Natural killer cell (primary cell): Measurements from ENCODE around the gene VWA7. TPM values are rescaled to one million over a fixed set of nuclear protein-coding genes. Genes with fewer than 3 reads are reported as not detected.
"Not testable (repeated sequence)": the region's sequence is repeated elsewhere in the genome, so short reads cannot be mapped to it uniquely, and the experiment has no call there.

Experiments
- ATAC-seq, 3 donors: fragments of 150-1000 bp in 2 of 3; fragments of 200-7000 bp in 1 of 3; cut with Tn5 transposase; 1 replicate in 1 of 3; 2 replicates in 2 of 3; pipeline ENCODE4 v1.10.0; 2021; ENCODE audit warnings: mild to moderate bottlenecking in 2 of 3, moderate library complexity in 2 of 3
- DNase-seq, 2 donors: peaks; one replicate each; pipeline versions ENCODE4 v3.0.0 to v3.0.0-alpha.2; 2013 to 2021; ENCODE audit warnings: mixed read lengths in 1 of 2
- H3K27ac ChIP-seq: one replicate; pipeline ENCODE4 v1.5.1; 2013; ENCODE audit warnings: mild to moderate bottlenecking, low read length
- H3K27me3 ChIP-seq: one replicate; pipeline ENCODE4 v1.6.1; 2013; ENCODE audit warnings: low read length; ENCODE audit not compliant: control insufficient read depth, insufficient read depth
- H3K36me3 ChIP-seq: one replicate; pipeline ENCODE4 v1.6.1; 2013; ENCODE audit warnings: low read length; ENCODE audit not compliant: control insufficient read depth, insufficient read depth
- H3K4me1 ChIP-seq: one replicate; pipeline ENCODE4 v1.6.1; 2013; ENCODE audit warnings: low read length; ENCODE audit not compliant: control insufficient read depth, insufficient read depth
- H3K4me3 ChIP-seq: one replicate; pipeline ENCODE4 v1.5.1; 2013; ENCODE audit warnings: low read length
- H3K9me3 ChIP-seq: one replicate; pipeline ENCODE4 v1.6.1; 2013; ENCODE audit warnings: low read length; ENCODE audit not compliant: control insufficient read depth, insufficient read depth
- H3K27ac Mint-ChIP-seq, 2 donors: one replicate each; pipeline ENCODE4 v1.8.0; 2022; ENCODE audit warnings: mild to moderate bottlenecking in 2 of 2, mixed read lengths in 2 of 2, moderate library complexity in 1 of 2
- H3K27me3 Mint-ChIP-seq, 2 donors: one replicate each; pipeline ENCODE4 v1.8.0; 2022; ENCODE audit warnings: low read depth in 2 of 2, mixed read lengths in 2 of 2
- H3K36me3 Mint-ChIP-seq: one replicate; pipeline ENCODE4 v1.8.0; 2022; ENCODE audit warnings: mixed read lengths
- H3K4me1 Mint-ChIP-seq, 2 donors: one replicate each; pipeline ENCODE4 v1.8.0; 2022; ENCODE audit warnings: mixed read lengths in 2 of 2
- H3K4me3 Mint-ChIP-seq: one replicate; pipeline ENCODE4 v1.8.0; 2022; ENCODE audit warnings: mild to moderate bottlenecking, moderate library complexity, mixed read lengths
- H3K9me3 Mint-ChIP-seq, 2 donors: one replicate each; pipeline ENCODE4 v1.8.0; 2022; ENCODE audit warnings: mixed read lengths in 2 of 2
- WGBS: methylation state at CpG from one replicate; pipeline ENCODE4 v1.1.7; 2013; ENCODE audit warnings: missing lambda C conversion rate; ENCODE audit not compliant: insufficient coverage; 5-methylcytosine and 5-hydroxymethylcytosine counted together
- intact Hi-C: fragments of 100-400 bp; cut with micrococcal nuclease; formaldehyde crosslinking; loops from one replicate; pipeline ENCODE4 v1.14.2; 2022
- total RNA-seq, 4 donors: library from RNA; stranded (reverse); fragments of 120-200 nt in 1 of 4; gene quantifications; one replicate each; pipeline versions ENCODE4 v1.2.3 to v1.2.4, GENCODE V29; 2013 to 2022
- TF ChIP-seq, protein P1 (sequence below): fragments of 200-600 bp; IDR thresholded peaks from one replicate; pipeline ENCODE4 v1.8.0; 2022; ENCODE audit warnings: antibody characterized with exemption

VWA7 gene
- total RNA-seq, 3 donors from 2014 or later (not counting 1 experiment from before 2014, with no cell fraction given), result 2.4 to 4.7 (median 3.2) TPM

DNA sequence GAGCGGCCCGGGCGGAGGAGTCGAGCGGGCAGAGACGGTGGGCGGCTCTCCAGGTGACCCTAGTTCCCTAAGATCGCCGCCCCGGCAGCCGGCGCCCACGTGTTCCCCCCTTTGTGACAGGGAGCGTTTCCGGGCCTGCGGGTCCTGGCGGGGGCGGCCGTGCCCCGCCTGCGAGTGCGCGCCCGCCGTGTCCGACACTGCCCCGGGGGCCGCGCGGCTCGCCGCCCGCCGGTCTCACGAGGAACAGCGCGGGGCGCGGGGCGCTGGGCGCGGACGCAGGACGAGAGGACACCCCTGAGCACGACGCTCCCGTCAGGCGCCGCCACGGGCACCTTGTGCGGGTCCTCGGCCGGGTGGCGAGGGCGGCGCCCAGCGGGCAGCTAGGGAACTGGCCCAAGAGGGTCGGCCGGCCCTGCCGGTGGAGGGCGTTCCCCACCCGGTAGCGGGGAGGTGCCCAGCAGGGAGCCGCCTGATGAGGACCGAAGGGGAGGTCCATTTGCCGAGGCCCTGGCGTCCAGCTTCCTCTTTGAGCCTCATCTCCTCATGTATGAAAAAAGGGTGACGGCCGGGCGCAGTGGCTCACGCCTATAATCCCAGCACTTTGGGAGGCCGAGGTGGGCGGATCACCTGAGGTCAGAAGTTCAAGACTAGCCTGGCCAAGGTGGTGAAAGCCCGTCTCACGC lies 18.6 kb upstream of the VWA7 start, which contains the start of gene VARS1:
TSS of gene VARS1 (minus strand) at position 137 of the 683 bp plus-strand sequence. CDS start 535 bp downstream, outside the sequence.
- intact Hi-C loops, result loop anchor here (1.0 to 5.0 kb wide), 2 partner anchors 11 to 37 kb away; partner anchors contain the start of gene LSM2
- DNase-seq (peak; percentile 90 to 92), ATAC-seq (peak; percentile 94 to 98 (median 94))
- H3K4me1 ChIP-seq, result peaks cover 34% of the 10 kb centered on the region
- H3K36me3 ChIP-seq, result peaks cover 8% of the 10 kb centered on the region
- under 1% methylated on average over 75 of the region's 75 CpGs for WGBS
- Mint-ChIP-seq H3K27ac (peak within 1 kb of the TSS; percentile 96), H3K4me3 (peak within 1 kb of the TSS; percentile 91), H3K36me3 (peaks cover 2% of the 10 kb centered on the region), H3K4me1 (peaks cover 26 to 36% of the 10 kb centered on the region in 2 donors), H3K27me3 (no peaks in the 10 kb centered on the region), H3K9me3 (no peaks in the 10 kb centered on the region)
- peak within 1 kb of the TSS; percentile 77 for H3K27ac ChIP-seq
- TF ChIP-seq, protein P1, sequence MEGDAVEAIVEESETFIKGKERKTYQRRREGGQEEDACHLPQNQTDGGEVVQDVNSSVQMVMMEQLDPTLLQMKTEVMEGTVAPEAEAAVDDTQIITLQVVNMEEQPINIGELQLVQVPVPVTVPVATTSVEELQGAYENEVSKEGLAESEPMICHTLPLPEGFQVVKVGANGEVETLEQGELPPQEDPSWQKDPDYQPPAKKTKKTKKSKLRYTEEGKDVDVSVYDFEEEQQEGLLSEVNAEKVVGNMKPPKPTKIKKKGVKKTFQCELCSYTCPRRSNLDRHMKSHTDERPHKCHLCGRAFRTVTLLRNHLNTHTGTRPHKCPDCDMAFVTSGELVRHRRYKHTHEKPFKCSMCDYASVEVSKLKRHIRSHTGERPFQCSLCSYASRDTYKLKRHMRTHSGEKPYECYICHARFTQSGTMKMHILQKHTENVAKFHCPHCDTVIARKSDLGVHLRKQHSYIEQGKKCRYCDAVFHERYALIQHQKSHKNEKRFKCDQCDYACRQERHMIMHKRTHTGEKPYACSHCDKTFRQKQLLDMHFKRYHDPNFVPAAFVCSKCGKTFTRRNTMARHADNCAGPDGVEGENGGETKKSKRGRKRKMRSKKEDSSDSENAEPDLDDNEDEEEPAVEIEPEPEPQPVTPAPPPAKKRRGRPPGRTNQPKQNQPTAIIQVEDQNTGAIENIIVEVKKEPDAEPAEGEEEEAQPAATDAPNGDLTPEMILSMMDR, result peak; percentile 74
- H3K27me3 ChIP-seq, result no peaks in the 10 kb centered on the region
- no peaks in the 10 kb centered on the region for H3K9me3 ChIP-seq
- H3K4me3 ChIP-seq, result peak within 1 kb of the TSS; percentile 67

DNA sequence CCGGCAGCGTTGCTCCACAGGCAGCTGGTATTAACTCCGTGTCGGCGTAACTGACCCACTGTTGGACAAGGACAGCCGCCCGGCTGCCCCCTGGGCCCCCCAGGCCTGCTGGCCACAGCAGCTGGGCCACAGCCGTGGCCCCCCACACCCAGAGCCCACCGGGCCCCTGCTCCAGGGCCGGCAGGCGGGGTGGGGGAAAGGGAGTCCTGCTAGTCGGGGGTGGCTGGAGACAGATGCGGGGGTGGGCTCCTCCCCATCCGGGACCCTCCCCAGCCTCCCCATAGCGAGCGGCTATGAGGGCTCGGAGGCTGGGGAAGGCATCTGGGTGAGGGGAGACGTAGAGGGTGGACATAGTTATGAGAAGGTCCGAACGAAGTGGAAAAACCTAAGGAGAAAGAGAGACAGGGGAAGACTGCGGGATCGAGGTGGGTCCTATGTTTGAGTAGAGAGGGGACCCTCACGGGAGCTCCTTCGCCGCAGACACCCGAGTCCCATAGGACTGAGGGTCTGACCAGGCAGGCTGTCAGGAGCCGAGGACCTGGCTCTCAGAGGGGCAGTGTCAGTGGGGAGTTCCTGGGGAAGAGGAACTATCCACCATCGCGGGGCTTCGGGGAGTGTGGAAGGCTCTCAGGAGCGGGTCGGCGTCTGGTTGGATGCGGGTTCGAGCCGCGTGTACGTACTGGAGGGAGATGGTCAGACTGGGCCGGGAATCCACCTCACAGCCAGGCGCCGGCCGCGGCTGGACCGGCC lies 17.9 kb upstream of the VWA7 start:
- H3K36me3 ChIP-seq, result peaks cover 8% of the 10 kb centered on the region
- H3K27me3 ChIP-seq, result no peaks in the 10 kb centered on the region
- H3K9me3 ChIP-seq, result no peaks in the 10 kb centered on the region
- H3K27ac ChIP-seq, result peak overlapping the region; percentile 77
- DNase-seq, result no peak
- peak overlapping the region; percentile 67 for H3K4me3 ChIP-seq
- peak in 2 of 3 donors; percentile 0 for ATAC-seq
- peaks cover 34% of the 10 kb centered on the region for H3K4me1 ChIP-seq
- WGBS, result 1% methylated on average over 39 of the region's 44 CpGs
- Mint-ChIP-seq H3K4me3 (peak overlapping the region; percentile 91), H3K27me3 (no peaks in the 10 kb centered on the region), H3K9me3 (no peaks in the 10 kb centered on the region), H3K36me3 (peaks cover 7% of the 10 kb centered on the region), H3K27ac (peak overlapping the region; percentile 96), H3K4me1 (peaks cover 30 to 36% of the 10 kb centered on the region in 2 donors)
- intact Hi-C loops, result loop anchor here (1.0 to 5.0 kb wide), 2 partner anchors 11 to 37 kb away; partner anchors contain the start of gene LSM2
- TF ChIP-seq, protein P1, result no peak

DNA sequence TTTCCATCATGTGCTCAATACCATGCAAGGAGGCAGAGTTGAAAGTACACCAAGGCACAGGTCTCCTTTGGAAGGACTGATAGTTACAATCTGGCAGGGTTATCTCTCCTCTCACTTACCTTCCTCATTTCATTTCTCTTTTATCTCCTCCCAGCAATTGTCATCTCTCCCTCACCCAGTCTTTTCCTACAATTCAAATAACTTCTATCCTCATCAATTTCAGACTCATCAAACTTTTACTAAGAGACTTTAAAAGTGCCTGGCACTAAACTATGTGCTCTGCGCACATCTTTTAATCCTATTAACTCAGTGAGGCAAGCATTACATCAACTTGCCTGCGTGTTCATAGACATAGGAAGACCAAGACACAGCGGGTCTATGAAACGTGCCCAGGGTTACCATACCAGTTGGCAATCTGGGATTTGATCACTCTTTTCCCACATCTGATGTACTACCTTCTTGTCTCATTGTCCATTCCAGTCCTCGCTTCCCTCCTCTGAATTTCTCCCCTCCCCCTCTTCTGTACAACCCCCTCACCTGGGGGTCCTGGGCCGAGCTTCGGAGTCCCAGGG lies 17.3 kb upstream of the VWA7 start:
- peak overlapping the region; percentile 96 for H3K27ac Mint-ChIP-seq
- no peaks in the 10 kb centered on the region for H3K9me3 Mint-ChIP-seq
- H3K27me3 Mint-ChIP-seq, result no peaks in the 10 kb centered on the region
- Histone ChIP-seq H3K36me3 (peaks cover 8% of the 10 kb centered on the region), H3K27me3 (no peaks in the 10 kb centered on the region), H3K27ac (peak overlapping the region; percentile 77), H3K9me3 (no peaks in the 10 kb centered on the region), H3K4me1 (peaks cover 34% of the 10 kb centered on the region), H3K4me3 (peak overlapping the region; percentile 67)
- H3K4me3 Mint-ChIP-seq, result peak overlapping the region; percentile 22
- TF ChIP-seq, protein P1, result no peak
- H3K36me3 Mint-ChIP-seq, result peaks cover 7% of the 10 kb centered on the region
- DNase-seq (peak in 1 of 2 donors; percentile 50), ATAC-seq (no peak)
- intact Hi-C loops, result no loop called here
- WGBS, result 44% methylated on average over 7 of the region's 7 CpGs
- peaks cover 30 to 36% of the 10 kb centered on the region in 2 donors for H3K4me1 Mint-ChIP-seq

DNA sequence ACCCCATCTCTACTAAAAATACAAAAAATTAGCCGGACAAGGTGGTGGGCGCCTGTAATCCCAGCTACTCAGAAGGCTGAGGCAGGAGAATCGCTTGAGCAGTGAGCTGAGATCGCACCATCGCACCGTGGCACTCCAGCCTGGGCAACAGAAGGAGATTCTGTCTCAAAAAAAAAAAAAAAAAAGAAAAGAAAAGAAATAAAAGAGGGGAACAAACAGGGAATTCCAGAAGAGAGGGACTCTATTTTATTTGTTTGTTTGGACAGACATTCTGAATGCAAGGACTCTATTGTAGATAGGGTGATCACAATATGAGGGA lies 16.8 kb upstream of the VWA7 start:
- H3K36me3 Mint-ChIP-seq, H3K27me3 Mint-ChIP-seq, H3K9me3 ChIP-seq, DNase-seq, H3K4me3 ChIP-seq, intact Hi-C loops, H3K9me3 Mint-ChIP-seq, H3K27me3 ChIP-seq, ATAC-seq: not testable (repeated sequence)
- H3K27ac Mint-ChIP-seq, result peak overlapping the region; percentile 96
- peaks cover 34% of the 10 kb centered on the region for H3K4me1 ChIP-seq
- peak overlapping the region; percentile 77 for H3K27ac ChIP-seq
- WGBS, result 97% methylated on average over 6 of the region's 6 CpGs
- H3K4me1 Mint-ChIP-seq, result peaks cover 30 to 36% of the 10 kb centered on the region in 2 donors
- H3K36me3 ChIP-seq, result peaks cover 10% of the 10 kb centered on the region
- peak overlapping the region; percentile 68 for H3K4me3 Mint-ChIP-seq
